M059J (cell line): ENCODE results near the gene CDC14B. TPM values are rescaled to one million over a fixed set of nuclear protein-coding genes. Genes with fewer than 3 reads are reported as not detected.

Source experiments
- total RNA-seq: library from RNA; depleted of rRNA; stranded (reverse); fragments of >200 nt; shearing (Covaris generic); gene quantifications from 2 replicates; pipeline ENCODE4 v1.2.3, GENCODE V29; 2014; rRNA removed

CDC14B gene
- total RNA-seq, 1 experiment from 2014 or later = 28.6 TPM

Other genes with a start within 250 kb of the CDC14B start
- gene SLC35D2, start 236.1 kb downstream of the CDC14B start, total RNA-seq = 32.1 and 51.3 TPM in 2 replicates
- gene ZNF367, start 201.5 kb downstream of the CDC14B start, total RNA-seq = 18.5 and 28.3 TPM in 2 replicates
- gene HABP4, start 169.7 kb downstream of the CDC14B start, total RNA-seq = 9.2 and 13.6 TPM in 2 replicates
- gene PRXL2C, start 35.5 kb upstream of the CDC14B start, total RNA-seq = 20.8 and 21.8 TPM in 2 replicates
- 8.2 and 12.9 TPM in 2 replicates for gene ZNF510, start 158.2 kb upstream of the CDC14B start, total RNA-seq
- gene ZNF782, start 234.7 kb upstream of the CDC14B start, total RNA-seq = 2.0 and 3.9 TPM in 2 replicates